Esophagus (tissue), 2 donors: ENCODE measurements around the gene TSC22D4. TPM values are rescaled to one million over a fixed set of nuclear protein-coding genes. Genes with fewer than 3 reads are reported as not detected.
A peak's percentile ranks its signal among the peaks of the same experiment; 100 is the strongest.

Experiments used
- H3K27ac ChIP-seq, 2 donors: one replicate each; pipeline ENCODE4 v1.5.1; 2013; ENCODE audit warnings: low read depth in 2 of 2, mild to moderate bottlenecking in 2 of 2, inconsistent platforms in 1 of 2, low read length in 1 of 2, moderate library complexity in 1 of 2
- H3K27me3 ChIP-seq, 2 donors: one replicate each; pipeline ENCODE4 v1.6.1; 2013; ENCODE audit warnings: low read length in 2 of 2, control low read depth in 1 of 2, mild to moderate bottlenecking in 1 of 2; ENCODE audit not compliant: insufficient read depth in 2 of 2, control insufficient read depth in 1 of 2
- H3K36me3 ChIP-seq, 2 donors: one replicate each; pipeline ENCODE4 v1.6.1; 2013; ENCODE audit warnings: low read length in 1 of 2; ENCODE audit not compliant: control insufficient read depth in 2 of 2, insufficient read depth in 2 of 2
- H3K4me1 ChIP-seq, 2 donors: one replicate each; pipeline ENCODE4 v1.6.1; 2013; ENCODE audit warnings: low read length in 1 of 2; ENCODE audit not compliant: control insufficient read depth in 2 of 2, insufficient read depth in 2 of 2
- H3K4me3 ChIP-seq, 2 donors: one replicate each; pipeline ENCODE4 v1.5.1; 2013; ENCODE audit warnings: low read length in 2 of 2, mild to moderate bottlenecking in 2 of 2, low read depth in 1 of 2, moderate library complexity in 1 of 2
- H3K9me3 ChIP-seq, 2 donors: one replicate each; pipeline ENCODE4 v1.6.1; 2013; ENCODE audit warnings: mild to moderate bottlenecking in 2 of 2, low read depth in 1 of 2, low read length in 1 of 2, moderate library complexity in 1 of 2; ENCODE audit not compliant: control insufficient read depth in 2 of 2, insufficient read depth in 1 of 2
- WGBS, 2 donors: extraction: QIAGEN DNeasy Blood & Tissue Kit; methylation state at CpG; one replicate each; pipeline ENCODE4 v1.1.7; 2013; 5-methylcytosine and 5-hydroxymethylcytosine counted together
- polyA plus RNA-seq, 2 donors: library from polyadenylated mRNA; stranded (reverse); fragments of 200-250 nt; gene quantifications; one replicate each; pipeline ENCODE4 v1.2.3, GENCODE V29; 2013
- donor health status: healthy with polysubstance abuse.
- donor health status: Bipolar disorder and iron deficiency.

Gene TSC22D4
- polyA plus RNA-seq, 2 donors, result 40.0 to 60.0 TPM

GRCh38 chr7:100486111-100486636 is 7.2 kb upstream of the TSC22D4 start:
- Histone ChIP-seq H3K9me3 (no peaks in the 10 kb centered on the region), H3K4me3 (no peak overlapping the region), H3K27ac (no peak overlapping the region), H3K27me3 (no peaks in the 10 kb centered on the region), H3K4me1 (peaks cover 0 to 4% of the 10 kb centered on the region in 2 donors), H3K36me3 (no peaks in the 10 kb centered on the region)
- WGBS, 2 donors, result 86 to 89% methylated on average over 4 to 5 of the region's 5 CpGs

GRCh38 chr7:100485471-100485876 is 6.5 kb upstream of the TSC22D4 start:
- Histone ChIP-seq H3K9me3 (no peaks in the 10 kb centered on the region), H3K27ac (peak overlapping the region in 1 of 2 donors; percentile 27), H3K4me1 (peaks cover 0 to 4% of the 10 kb centered on the region in 2 donors), H3K4me3 (no peak overlapping the region), H3K27me3 (no peaks in the 10 kb centered on the region), H3K36me3 (no peaks in the 10 kb centered on the region)
- WGBS, 2 donors, result 77 to 80% methylated on average over 4 of the region's 4 CpGs

- Histone ChIP-seq H3K27me3 (no peaks in the 10 kb centered on the region), H3K4me3 (no peak overlapping the region), H3K9me3 (no peaks in the 10 kb centered on the region), H3K36me3 (no peaks in the 10 kb centered on the region), H3K4me1 (peaks cover 0 to 4% of the 10 kb centered on the region in 2 donors), H3K27ac (peak overlapping the region in 1 of 2 donors; percentile 26)
- 80 to 82% methylated on average over 6 of the region's 6 CpGs for whole genome bisulfite sequencing, 2 donors
These were observed 5.6 kb upstream of the TSC22D4 start for GRCh38 chr7:100484673-100485045.

- 20 to 37% methylated on average over 27 to 45 of the region's 45 CpGs for WGBS, 2 donors
- no peaks in the 10 kb centered on the region for H3K27me3 ChIP-seq
- H3K4me3 ChIP-seq, result peak within 1 kb of the TSS; percentile 48 to 51
- H3K36me3 ChIP-seq, result no peaks in the 10 kb centered on the region
- H3K9me3 ChIP-seq, result no peaks in the 10 kb centered on the region
- peaks cover 2 to 4% of the 10 kb centered on the region in 2 donors for H3K4me1 ChIP-seq
- H3K27ac ChIP-seq, result peak within 1 kb of the TSS; percentile 9 to 58
These were observed 5.0 kb upstream of the TSC22D4 start, which contains the start of gene NYAP1 for GRCh38 chr7:100483722-100484672. Gene NYAP1, plus strand, starts transcription at chr7:100483927. Its CDS starts 1,385 bp downstream, at chr7:100485312.

- Histone ChIP-seq H3K36me3 (no peaks in the 10 kb centered on the region), H3K4me3 (peak overlapping the region; percentile 48 to 51), H3K27ac (peak overlapping the region; percentile 9 to 58), H3K27me3 (no peaks in the 10 kb centered on the region), H3K4me1 (peaks cover 2 to 4% of the 10 kb centered on the region in 2 donors), H3K9me3 (no peaks in the 10 kb centered on the region)
- WGBS, 2 donors, result 0 to 1% methylated on average over 22 to 79 of the region's 79 CpGs
These were observed 4.2 kb upstream of the TSC22D4 start for GRCh38 chr7:100483090-100483721.

- H3K4me1 ChIP-seq, result peaks cover 2 to 4% of the 10 kb centered on the region in 2 donors
- H3K36me3 ChIP-seq, result no peaks in the 10 kb centered on the region
- peak overlapping the region; percentile 48 to 51 for H3K4me3 ChIP-seq
- no peaks in the 10 kb centered on the region for H3K27me3 ChIP-seq
- H3K9me3 ChIP-seq, result no peaks in the 10 kb centered on the region
- WGBS, 2 donors, result 32 to 37% methylated on average over 14 of the region's 14 CpGs
- H3K27ac ChIP-seq, result no peak overlapping the region
These were observed 3.7 kb upstream of the TSC22D4 start for GRCh38 chr7:100482728-100483089.

- no peaks in the 10 kb centered on the region for H3K9me3 ChIP-seq
- peaks cover 0 to 3% of the 10 kb centered on the region in 2 donors for H3K36me3 ChIP-seq
- no peak overlapping the region for H3K4me3 ChIP-seq
- H3K27me3 ChIP-seq, result no peaks in the 10 kb centered on the region
- 88 to 93% methylated on average over 1 of the region's 1 CpG for WGBS, 2 donors
- H3K27ac ChIP-seq, result no peak overlapping the region
- H3K4me1 ChIP-seq, result peaks cover 5 to 13% of the 10 kb centered on the region in 2 donors
These were observed 2.5 kb upstream of the TSC22D4 start for GRCh38 chr7:100481466-100481865.

GRCh38 chr7:100477871-100478267 is 1.1 kb downstream of the TSC22D4 start:
- Histone ChIP-seq H3K27me3 (no peaks in the 10 kb centered on the region), H3K36me3 (peaks cover 0 to 13% of the 10 kb centered on the region in 2 donors), H3K9me3 (no peaks in the 10 kb centered on the region), H3K27ac (peak overlapping the region; percentile 48 to 53), H3K4me3 (peak overlapping the region; percentile 94 to 97), H3K4me1 (peaks cover 13 to 18% of the 10 kb centered on the region in 2 donors)
- 1% methylated on average over 15 to 16 of the region's 16 CpGs for WGBS, 2 donors
